MM.1S (cell line): ENCODE data around the gene MRTFA.

Experiments used
- DNase-seq: peaks from one replicate; pipeline ENCODE4 v3.0.0-alpha.2; 2015
- H2AFZ ChIP-seq: fragments of 300-600 bp; sonication (generic); 2 replicates; pipeline ENCODE4 v1.6.0; 2016; ENCODE audit warnings: antibody characterized with exemption, low read length
- H3F3A ChIP-seq: fragments of 300-600 bp; sonication (generic); 2 replicates; pipeline ENCODE4 v1.6.1; 2016; ENCODE audit warnings: mild to moderate bottlenecking, antibody characterized with exemption, low read length, moderate library complexity, mixed read lengths; ENCODE audit not compliant: insufficient read depth
- H3K27ac ChIP-seq: fragments of 300-600 bp; sonication (generic); 2 replicates; pipeline ENCODE4 v1.5.1; 2016; ENCODE audit warnings: mild to moderate bottlenecking, low read length
- H3K27me3 ChIP-seq: fragments of 300-600 bp; sonication (generic); replicated peaks from 2 replicates; pipeline ENCODE4 v1.6.0; 2016; ENCODE audit warnings: low read length; ENCODE audit not compliant: insufficient read depth
- H3K36me3 ChIP-seq: fragments of 300-600 bp; sonication (generic); replicated peaks from 2 replicates; pipeline ENCODE4 v1.6.1; 2016; ENCODE audit warnings: mild to moderate bottlenecking, low read length, mixed read lengths; ENCODE audit not compliant: insufficient read depth
- H3K4me1 ChIP-seq: fragments of 300-600 bp; sonication (generic); 2 replicates; pipeline ENCODE4 v1.6.1; 2016; ENCODE audit warnings: low read length, mixed read lengths
- H3K4me2 ChIP-seq: fragments of 300-600 bp; sonication (generic); 2 replicates; pipeline ENCODE4 v1.6.0; 2016; ENCODE audit warnings: low read depth, low read length
- H3K4me3 ChIP-seq: fragments of 300-600 bp; sonication (generic); 2 replicates; pipeline ENCODE4 v1.5.1; 2016; ENCODE audit warnings: low read length, mixed read lengths
- H3K79me2 ChIP-seq: fragments of 300-600 bp; sonication (generic); 2 replicates; pipeline ENCODE4 v1.6.1; 2016; ENCODE audit warnings: mixed run types, low read length, mixed read lengths
- H3K9ac ChIP-seq: fragments of 300-600 bp; sonication (generic); 2 replicates; pipeline ENCODE4 v1.6.1; 2016; ENCODE audit warnings: low read length, mixed read lengths
- H3K9me2 ChIP-seq: fragments of 300-600 bp; sonication (generic); replicated peaks from 2 replicates; pipeline ENCODE4 v1.6.1; 2016; ENCODE audit warnings: mild to moderate bottlenecking, low read length, mixed read lengths; ENCODE audit not compliant: insufficient read depth
- H3K9me3 ChIP-seq: fragments of 300-600 bp; sonication (generic); replicated peaks from 2 replicates; pipeline ENCODE4 v1.6.1; 2016; ENCODE audit warnings: mild to moderate bottlenecking, low read length, mixed read lengths; ENCODE audit not compliant: insufficient read depth
- H4K20me1 ChIP-seq: fragments of 300-600 bp; sonication (generic); 2 replicates; pipeline ENCODE4 v1.6.1; 2016; ENCODE audit warnings: mild to moderate bottlenecking, low read length, moderate library complexity, mixed read lengths; ENCODE audit not compliant: insufficient read depth
- CTCF ChIP-seq: fragments of 300-600 bp; sonication (generic); IDR thresholded peaks from 2 replicates; pipeline ENCODE4 v1.5.1; 2016; ENCODE audit warnings: antibody characterized with exemption, low read length, mixed read lengths
- EZH2 ChIP-seq: fragments of 300-600 bp; sonication (generic); optimal IDR thresholded peaks from 2 replicates; pipeline ENCODE3; 2017; ENCODE audit warnings: low read depth, mild to moderate bottlenecking, antibody characterized with exemption, low read length, mixed read lengths
- EZH2phosphoT487 ChIP-seq: fragments of 300-600 bp; sonication (generic); IDR thresholded peaks from 2 replicates; pipeline ENCODE4 v1.6.1; 2018; ENCODE audit warnings: antibody characterized with exemption, low read length

The MRTFA gene

GRCh38 chr22:40411506-40411861 lies 225.0 kb downstream of the MRTFA start:
- Histone ChIP-seq H3K36me3 (peaks cover 4% of the 10 kb centered on the region; the same call in 1 of the 2 replicates), H3K9me3 (no peaks in the 10 kb centered on the region), H3K9me2 (no peaks in the 10 kb centered on the region), H2AFZ (no peak overlapping the region), H3K4me3 (no peak overlapping the region), H4K20me1 (no peaks in the 10 kb centered on the region), H3K79me2 (no peaks in the 10 kb centered on the region), H3K4me2 (no peak overlapping the region), H3K27me3 (no peaks in the 10 kb centered on the region), H3K4me1 (no peaks in the 10 kb centered on the region), H3K27ac (no peak overlapping the region), H3F3A (no peaks in the 10 kb centered on the region), H3K9ac (no peak overlapping the region)
- DNase-seq, result no peak
- TF ChIP-seq EZH2 (no peak), CTCF (no peak), EZH2phosphoT487 (no peak)

- DNase-seq, result no peak
- Histone ChIP-seq H2AFZ (no peak overlapping the region), H3F3A (no peaks in the 10 kb centered on the region), H3K4me3 (no peak overlapping the region), H3K9me2 (no peaks in the 10 kb centered on the region), H3K79me2 (no peaks in the 10 kb centered on the region), H3K36me3 (peaks cover 4% of the 10 kb centered on the region; the same call in 1 of the 2 replicates), H3K9me3 (no peaks in the 10 kb centered on the region), H3K27ac (no peak overlapping the region), H3K4me1 (no peaks in the 10 kb centered on the region), H4K20me1 (no peaks in the 10 kb centered on the region), H3K27me3 (no peaks in the 10 kb centered on the region), H3K4me2 (no peak overlapping the region), H3K9ac (no peak overlapping the region)
- TF ChIP-seq EZH2phosphoT487 (no peak), CTCF (no peak), EZH2 (no peak)
These were observed 225.6 kb downstream of the MRTFA start for GRCh38 chr22:40410731-40411505.

- Histone ChIP-seq H3F3A (no peaks in the 10 kb centered on the region), H3K79me2 (no peaks in the 10 kb centered on the region), H3K4me1 (no peaks in the 10 kb centered on the region), H3K27me3 (no peaks in the 10 kb centered on the region), H3K9me2 (no peaks in the 10 kb centered on the region), H2AFZ (no peak overlapping the region), H3K36me3 (peaks cover 4% of the 10 kb centered on the region; the same call in 1 of the 2 replicates), H4K20me1 (no peaks in the 10 kb centered on the region), H3K9me3 (no peaks in the 10 kb centered on the region), H3K4me2 (no peak overlapping the region), H3K9ac (no peak overlapping the region), H3K4me3 (no peak overlapping the region), H3K27ac (no peak overlapping the region)
- TF ChIP-seq CTCF (no peak), EZH2 (no peak), EZH2phosphoT487 (no peak)
- no peak for DNase-seq
These were observed 226.2 kb downstream of the MRTFA start for GRCh38 chr22:40410272-40410671.
